Natural killer cell treated with Interleukin-12 subunit alpha and Interleukin-12 subunit beta and Interleukin-15 and Interleukin-18, amount 100 ng/mL, for 72 hours (primary cell): Measurements from ENCODE around the gene LRRC2. TPM values are rescaled to one million over a fixed set of nuclear protein-coding genes. Genes with fewer than 3 reads are reported as not detected.
"Not testable (repeated sequence)": the region's sequence is repeated elsewhere in the genome, so short reads cannot be mapped to it uniquely, and the experiment has no call there.

Experiments
- ATAC-seq, 2 donors: fragments of 150-1000 bp; cut with Tn5 transposase in 1 of 2; sonication (Bioruptor Pico), chemical (Tn5 transposase) in 1 of 2; 2 replicates each; pipeline ENCODE4 v1.10.0; 2021
- DNase-seq: peaks from one replicate; pipeline ENCODE4 v3.0.0; 2022; ENCODE audit warnings: low spot score
- H3K27ac Mint-ChIP-seq, 2 donors: 1 replicate in 1 of 2; 2 replicates in 1 of 2; pipeline ENCODE4 v1.8.0; 2022; ENCODE audit warnings: mixed read lengths in 2 of 2, mild to moderate bottlenecking in 1 of 2, moderate library complexity in 1 of 2
- H3K27me3 Mint-ChIP-seq, 2 donors: 1 replicate in 1 of 2; 2 replicates in 1 of 2; pipeline ENCODE4 v1.8.0; 2022; ENCODE audit warnings: mixed read lengths in 2 of 2
- H3K36me3 Mint-ChIP-seq: one replicate; pipeline ENCODE4 v1.8.0; 2022; ENCODE audit warnings: mixed read lengths
- H3K4me1 Mint-ChIP-seq, 2 donors: 1 replicate in 1 of 2; 2 replicates in 1 of 2; pipeline ENCODE4 v1.8.0; 2022; ENCODE audit warnings: low read depth in 2 of 2, mixed read lengths in 2 of 2, mild to moderate bottlenecking in 1 of 2
- H3K4me3 Mint-ChIP-seq: one replicate; pipeline ENCODE4 v1.8.0; 2022; ENCODE audit warnings: mixed read lengths
- H3K9me3 Mint-ChIP-seq: 2 replicates; pipeline ENCODE4 v1.8.0; 2022; ENCODE audit warnings: mixed read lengths
- total RNA-seq, 2 donors: library from RNA; stranded (reverse); gene quantifications; one replicate each; pipeline ENCODE4 v1.2.3, GENCODE V29; 2022

Gene LRRC2
- total RNA-seq, 2 donors from 2014 or later: not detected

GRCh38 chr3:46558184-46559043 is 7.7 kb downstream of the LRRC2 start:
- H3K27me3 Mint-ChIP-seq: peaks cover 30 to 34% of the 10 kb centered on the region in 2 donors
- H3K27ac Mint-ChIP-seq: peak overlapping the region in 1 of 2 donors; percentile 38

DNA sequence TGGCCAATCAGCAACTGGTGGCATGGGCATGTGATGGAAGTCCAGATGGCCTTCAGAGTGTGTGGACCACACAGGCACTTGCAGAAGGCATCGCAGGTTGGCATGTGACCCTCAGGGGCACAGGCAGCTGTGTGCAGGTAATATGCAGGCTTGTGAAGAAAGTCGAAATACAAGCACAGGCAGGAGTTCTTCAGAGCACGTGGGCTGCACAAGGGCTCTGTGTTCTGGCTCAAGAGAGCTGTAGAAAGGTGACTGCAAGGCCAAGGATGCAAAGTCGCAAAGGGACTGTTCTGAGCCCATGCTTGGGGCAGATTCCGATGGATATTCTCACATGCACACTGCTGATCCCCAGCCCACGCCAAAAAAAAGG is 8.3 kb downstream of the LRRC2 start:
- Mint-ChIP-seq H3K4me1 (peaks cover 8% of the 10 kb centered on the region in 2 donors), H3K36me3 (no peaks in the 10 kb centered on the region), H3K4me3 (no peak overlapping the region), H3K27me3 (peaks cover 24 to 34% of the 10 kb centered on the region in 2 donors), H3K27ac (no peak overlapping the region), H3K9me3 (no peaks in the 10 kb centered on the region)
- no peak for ATAC-seq
- no peak for DNase-seq

More at GRCh38 chr3:46558184-46559043, 7.7 kb downstream of the LRRC2 start:
- peak; percentile 89 to 92 for ATAC-seq
- Mint-ChIP-seq H3K36me3 (no peaks in the 10 kb centered on the region), H3K4me1 (peaks cover 8 to 12% of the 10 kb centered on the region in 2 donors), H3K9me3 (no peaks in the 10 kb centered on the region), H3K4me3 (peak overlapping the region; percentile 74)
- no peak for DNase-seq

DNA sequence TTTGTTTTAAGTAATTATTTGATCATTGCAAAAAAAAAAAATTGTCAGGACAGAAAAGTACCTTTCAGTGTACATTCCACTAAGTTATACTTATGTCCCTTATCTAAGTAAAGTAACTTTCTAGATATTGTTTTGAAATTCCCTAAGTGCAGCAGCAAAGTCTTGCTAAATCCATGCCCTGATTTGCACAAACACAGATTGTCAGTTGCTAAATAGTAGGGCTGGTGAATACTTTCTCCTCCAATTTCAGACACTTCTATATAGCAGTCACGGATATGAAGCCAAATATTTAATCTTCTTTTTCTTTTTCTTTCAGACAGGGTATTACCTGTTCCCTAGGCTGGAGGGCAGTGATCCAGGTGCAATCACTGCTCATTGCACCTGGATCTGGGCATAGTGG is 12.9 kb downstream of the LRRC2 start:
- Mint-ChIP-seq H3K36me3 (no peaks in the 10 kb centered on the region), H3K27ac (no peak overlapping the region), H3K4me3 (no peak overlapping the region), H3K27me3 (peaks cover 32 to 46% of the 10 kb centered on the region in 2 donors), H3K9me3 (no peaks in the 10 kb centered on the region), H3K4me1 (peaks cover 0 to under 1% of the 10 kb centered on the region in 2 donors)
- no peak for DNase-seq
- ATAC-seq: no peak

- Mint-ChIP-seq H3K4me3 (no peak overlapping the region), H3K4me1 (no peaks in the 10 kb centered on the region), H3K27ac (no peak overlapping the region), H3K9me3 (no peaks in the 10 kb centered on the region), H3K27me3 (peaks cover 29 to 46% of the 10 kb centered on the region in 2 donors), H3K36me3 (no peaks in the 10 kb centered on the region)
- ATAC-seq (no peak), DNase-seq (no peak)
Measured at GRCh38 chr3:46552538-46552937, 13.6 kb downstream of the LRRC2 start.

GRCh38 chr3:46551615-46552014 is 14.5 kb downstream of the LRRC2 start:
- DNase-seq: no peak
- Mint-ChIP-seq H3K4me1 (no peaks in the 10 kb centered on the region), H3K27ac (no peak overlapping the region), H3K27me3 (peaks cover 24 to 37% of the 10 kb centered on the region in 2 donors), H3K36me3 (no peaks in the 10 kb centered on the region), H3K4me3 (no peak overlapping the region), H3K9me3 (no peaks in the 10 kb centered on the region)
- no peak for ATAC-seq

DNA sequence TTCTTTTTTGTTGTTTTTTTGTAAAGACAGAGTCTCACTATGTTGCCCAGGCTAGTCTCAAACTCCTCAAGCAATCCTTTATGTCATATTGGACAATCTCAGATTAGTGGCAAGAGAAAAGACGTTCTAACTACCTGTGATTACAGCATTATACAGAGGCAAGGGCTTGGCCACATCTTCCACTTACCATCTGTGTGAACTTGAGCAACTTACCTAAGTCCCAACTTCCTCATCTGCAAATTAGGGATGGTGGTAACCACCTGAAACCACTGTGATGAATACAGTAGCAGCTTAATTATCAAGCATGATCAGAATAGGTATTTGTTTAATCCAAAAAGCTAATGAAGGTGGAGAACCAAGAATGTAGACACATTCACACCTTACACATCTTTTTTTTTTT is 16.1 kb downstream of the LRRC2 start:
- Mint-ChIP-seq H3K4me3 (no peak overlapping the region), H3K27me3 (peaks cover 24 to 35% of the 10 kb centered on the region in 2 donors), H3K27ac (no peak overlapping the region), H3K9me3 (no peaks in the 10 kb centered on the region), H3K36me3 (no peaks in the 10 kb centered on the region), H3K4me1 (no peaks in the 10 kb centered on the region)
- no peak for ATAC-seq
- no peak for DNase-seq

DNA sequence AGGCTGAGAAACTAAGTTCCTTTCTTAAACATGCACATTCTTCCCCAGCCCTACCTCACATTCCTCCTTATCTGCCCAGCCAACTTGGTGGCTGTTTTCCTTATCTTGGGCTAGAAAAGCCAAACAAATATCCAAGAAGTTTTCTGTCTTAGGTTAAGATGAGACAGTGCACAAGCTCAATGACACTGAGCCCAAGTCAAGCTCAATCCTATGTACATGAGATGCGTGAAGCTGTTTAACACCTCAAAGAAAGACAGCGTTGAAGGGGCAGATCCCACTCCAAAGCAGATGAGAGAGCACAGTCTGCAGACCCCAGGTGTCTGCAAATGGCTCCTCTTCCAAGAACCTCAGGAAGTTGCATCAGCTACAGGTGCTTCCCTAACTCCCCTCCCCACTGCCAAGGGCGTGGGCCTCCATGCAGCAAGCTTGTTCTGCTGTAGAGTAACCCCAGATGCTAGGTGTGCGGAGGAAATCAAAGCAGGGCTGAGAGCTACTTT is 16.6 kb downstream of the LRRC2 start:
- Mint-ChIP-seq H3K27me3 (peaks cover 24 to 35% of the 10 kb centered on the region in 2 donors), H3K27ac (no peak overlapping the region), H3K4me1 (no peaks in the 10 kb centered on the region), H3K4me3 (no peak overlapping the region), H3K36me3 (no peaks in the 10 kb centered on the region), H3K9me3 (no peaks in the 10 kb centered on the region)
- DNase-seq (no peak), ATAC-seq (no peak)

DNA sequence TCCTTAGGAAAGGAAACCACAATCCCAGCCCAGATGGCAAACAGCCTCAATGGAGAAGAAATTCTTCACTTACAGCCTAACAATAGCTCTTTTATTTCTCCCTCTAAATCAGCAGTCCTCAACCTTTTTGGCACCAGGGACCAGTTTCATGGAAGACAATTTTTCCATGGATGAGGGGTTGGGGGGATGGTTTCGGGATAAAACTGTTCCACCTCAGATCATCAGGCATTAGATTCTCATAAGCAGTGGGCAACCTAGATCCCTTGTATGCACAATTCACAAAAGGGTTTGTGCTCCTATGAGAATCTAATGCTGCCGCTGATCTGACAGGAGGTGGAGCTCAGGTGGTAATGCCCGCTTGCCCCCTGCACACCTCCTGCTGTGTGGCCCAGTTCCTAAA is 17.5 kb downstream of the LRRC2 start:
- peaks cover 26 to 35% of the 10 kb centered on the region in 2 donors for H3K27me3 Mint-ChIP-seq

GRCh38 chr3:46546896-46547440 is 19.1 kb downstream of the LRRC2 start:
- H3K4me3 Mint-ChIP-seq: no peak overlapping the region
- no peaks in the 10 kb centered on the region for H3K36me3 Mint-ChIP-seq
- no peaks in the 10 kb centered on the region for H3K9me3 Mint-ChIP-seq
- peaks cover under 1 to 6% of the 10 kb centered on the region in 2 donors for H3K4me1 Mint-ChIP-seq
- DNase-seq (no peak), ATAC-seq (no peak)
- no peak overlapping the region for H3K27ac Mint-ChIP-seq
- H3K27me3 Mint-ChIP-seq: peaks cover 21 to 27% of the 10 kb centered on the region in 2 donors

More for the DNA sequence above, 17.5 kb downstream of the LRRC2 start:
- H3K27ac Mint-ChIP-seq, H3K36me3 Mint-ChIP-seq, DNase-seq, ATAC-seq, H3K4me3 Mint-ChIP-seq, H3K4me1 Mint-ChIP-seq, H3K9me3 Mint-ChIP-seq: not testable (repeated sequence)

DNA sequence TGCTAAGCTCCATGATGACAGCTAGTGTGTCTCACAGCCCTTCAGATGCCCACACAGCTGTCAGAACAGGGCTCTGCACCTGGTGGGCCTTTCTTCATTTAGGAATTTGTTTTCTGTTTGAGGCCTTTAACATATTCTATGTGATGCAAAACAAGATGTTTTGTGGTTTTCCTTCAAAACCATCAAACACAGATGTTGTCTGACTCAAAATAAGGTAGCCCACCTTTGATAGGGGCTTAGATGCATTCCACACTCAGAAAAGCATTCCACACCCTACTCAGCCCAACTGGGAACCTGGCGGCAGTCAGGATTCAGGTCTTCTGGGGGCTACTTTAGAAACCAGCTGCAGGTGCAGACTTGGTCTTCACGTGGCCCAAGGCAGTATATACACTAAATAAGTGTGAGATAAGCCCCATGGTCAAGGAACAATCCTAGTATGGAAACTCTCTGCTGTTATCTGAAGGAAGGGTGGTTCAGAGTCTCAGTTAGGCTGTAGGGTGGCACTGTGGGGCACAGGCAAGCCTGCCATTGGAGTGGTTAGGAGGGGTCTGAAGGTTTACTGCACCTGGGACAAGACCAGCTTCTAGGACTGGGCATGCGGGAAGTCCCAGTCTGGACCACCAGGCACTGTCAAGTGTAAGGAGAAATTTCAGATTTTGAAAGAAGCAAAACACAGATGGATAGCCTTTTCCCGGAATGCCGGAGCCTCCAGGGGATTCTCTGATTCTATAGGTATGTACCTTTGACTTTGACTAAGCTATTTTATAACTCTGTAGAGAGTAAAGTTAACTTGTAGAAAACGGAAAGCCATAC is 20.1 kb downstream of the LRRC2 start:
- peaks cover 21 to 24% of the 10 kb centered on the region in 2 donors for H3K27me3 Mint-ChIP-seq
- H3K27ac Mint-ChIP-seq: no peak overlapping the region
- DNase-seq (no peak), ATAC-seq (no peak)
- H3K4me1 Mint-ChIP-seq: peaks cover 2 to 9% of the 10 kb centered on the region in 2 donors
- H3K4me3 Mint-ChIP-seq: no peak overlapping the region
- no peaks in the 10 kb centered on the region for H3K36me3 Mint-ChIP-seq
- H3K9me3 Mint-ChIP-seq: no peaks in the 10 kb centered on the region

DNA sequence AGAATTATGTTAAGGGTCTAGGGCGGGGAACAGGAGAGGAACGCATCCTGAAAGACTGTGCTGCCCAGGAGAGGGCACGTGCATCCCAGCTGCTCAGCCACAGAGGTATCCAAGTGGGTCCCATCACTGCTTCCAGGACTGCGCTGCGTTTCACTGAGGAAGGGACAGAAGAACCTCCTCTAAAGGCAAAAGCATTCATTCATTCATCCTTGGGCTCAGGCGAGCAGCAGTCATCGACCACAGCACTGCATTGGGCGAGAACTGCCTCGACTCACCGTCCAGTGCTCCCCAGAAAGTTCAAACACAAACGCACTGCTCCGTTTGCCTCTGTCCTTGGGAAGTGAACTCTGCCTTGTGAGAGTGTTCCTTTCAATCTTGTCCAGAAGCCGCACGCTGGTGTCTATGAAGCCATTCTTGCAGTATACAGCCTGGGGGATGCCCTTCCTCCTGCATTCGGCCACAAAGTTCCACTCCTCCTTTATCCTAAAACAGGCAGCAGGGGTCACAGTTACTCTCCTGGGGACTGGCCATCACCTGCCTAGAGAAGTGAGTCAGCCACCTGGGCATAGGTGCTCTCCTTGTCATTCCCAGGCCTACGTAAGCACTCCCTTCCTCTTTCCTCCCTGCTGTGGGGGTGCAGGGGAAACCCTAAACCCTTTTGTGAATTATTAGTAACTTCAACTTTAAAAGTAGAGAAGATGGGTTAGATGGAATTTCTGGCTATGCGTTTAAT is 21.2 kb downstream of the LRRC2 start:
- no peak overlapping the region for H3K27ac Mint-ChIP-seq
- peaks cover 4 to 9% of the 10 kb centered on the region in 2 donors for H3K4me1 Mint-ChIP-seq
- ATAC-seq (no peak), DNase-seq (no peak)
- H3K4me3 Mint-ChIP-seq: no peak overlapping the region
- H3K9me3 Mint-ChIP-seq: no peaks in the 10 kb centered on the region
- H3K27me3 Mint-ChIP-seq: peaks cover 14 to 17% of the 10 kb centered on the region in 2 donors
- H3K36me3 Mint-ChIP-seq: no peaks in the 10 kb centered on the region

- H3K4me1 Mint-ChIP-seq: peaks cover 24 to 31% of the 10 kb centered on the region in 2 donors
- H3K27ac Mint-ChIP-seq: no peak overlapping the region
- H3K9me3 Mint-ChIP-seq: no peaks in the 10 kb centered on the region
- H3K27me3 Mint-ChIP-seq: peaks cover 0 to 8% of the 10 kb centered on the region in 2 donors
- ATAC-seq: no peak
- DNase-seq: no peak
- no peak overlapping the region for H3K4me3 Mint-ChIP-seq
- H3K36me3 Mint-ChIP-seq: no peaks in the 10 kb centered on the region
Measured at GRCh38 chr3:46542801-46543201, 23.3 kb downstream of the LRRC2 start.

- no peak for DNase-seq
- H3K27ac Mint-ChIP-seq: no peak overlapping the region
- no peak for ATAC-seq
- H3K4me3 Mint-ChIP-seq: no peak overlapping the region
- H3K9me3 Mint-ChIP-seq: no peaks in the 10 kb centered on the region
- H3K27me3 Mint-ChIP-seq: peaks cover 0 to 8% of the 10 kb centered on the region in 2 donors
- no peaks in the 10 kb centered on the region for H3K36me3 Mint-ChIP-seq
- H3K4me1 Mint-ChIP-seq: peaks cover 28 to 35% of the 10 kb centered on the region in 2 donors
Measured at GRCh38 chr3:46542344-46542743, 23.8 kb downstream of the LRRC2 start.
